GM20000 (cell line): Measurements from ENCODE around the gene KLHL26.

Source experiments
- DNase-seq: peaks from one replicate; pipeline ENCODE4 v3.0.0; 2012; ENCODE audit warnings: low spot score
- CTCF ChIP-seq: IDR thresholded peaks from 2 replicates; pipeline ENCODE4 v1.5.1; 2012; ENCODE audit warnings: mild to moderate bottlenecking, control low read depth; ENCODE audit errors: extremely low read depth, missing control alignments

KLHL26 gene

GRCh38 chr19:18666317-18666716, 29.5 kb downstream of the KLHL26 start:
- TF ChIP-seq CTCF: no peak
- DNase-seq: peak; percentile 65

- TF ChIP-seq CTCF: no peak
- DNase-seq: no peak
Measured at GRCh38 chr19:18666784-18667183, 30.0 kb downstream of the KLHL26 start.

GRCh38 chr19:18667531-18668251, 30.9 kb downstream of the KLHL26 start:
- no peak for DNase-seq
- no peak for TF ChIP-seq CTCF

GRCh38 chr19:18668252-18668631, 31.4 kb downstream of the KLHL26 start:
- TF ChIP-seq CTCF: no peak
- DNase-seq: no peak

- TF ChIP-seq CTCF: no peak
- DNase-seq: no peak
Measured at GRCh38 chr19:18668744-18669523, 32.1 kb downstream of the KLHL26 start.

- DNase-seq: no peak
- TF ChIP-seq CTCF: no peak
Measured at GRCh38 chr19:18669524-18669817, 32.6 kb downstream of the KLHL26 start.

GRCh38 chr19:18669883-18670282, 33.1 kb downstream of the KLHL26 start:
- DNase-seq: no peak
- TF ChIP-seq CTCF: no peak
